ENCODE data around the gene CKAP5.

The CKAP5 gene

DNA sequence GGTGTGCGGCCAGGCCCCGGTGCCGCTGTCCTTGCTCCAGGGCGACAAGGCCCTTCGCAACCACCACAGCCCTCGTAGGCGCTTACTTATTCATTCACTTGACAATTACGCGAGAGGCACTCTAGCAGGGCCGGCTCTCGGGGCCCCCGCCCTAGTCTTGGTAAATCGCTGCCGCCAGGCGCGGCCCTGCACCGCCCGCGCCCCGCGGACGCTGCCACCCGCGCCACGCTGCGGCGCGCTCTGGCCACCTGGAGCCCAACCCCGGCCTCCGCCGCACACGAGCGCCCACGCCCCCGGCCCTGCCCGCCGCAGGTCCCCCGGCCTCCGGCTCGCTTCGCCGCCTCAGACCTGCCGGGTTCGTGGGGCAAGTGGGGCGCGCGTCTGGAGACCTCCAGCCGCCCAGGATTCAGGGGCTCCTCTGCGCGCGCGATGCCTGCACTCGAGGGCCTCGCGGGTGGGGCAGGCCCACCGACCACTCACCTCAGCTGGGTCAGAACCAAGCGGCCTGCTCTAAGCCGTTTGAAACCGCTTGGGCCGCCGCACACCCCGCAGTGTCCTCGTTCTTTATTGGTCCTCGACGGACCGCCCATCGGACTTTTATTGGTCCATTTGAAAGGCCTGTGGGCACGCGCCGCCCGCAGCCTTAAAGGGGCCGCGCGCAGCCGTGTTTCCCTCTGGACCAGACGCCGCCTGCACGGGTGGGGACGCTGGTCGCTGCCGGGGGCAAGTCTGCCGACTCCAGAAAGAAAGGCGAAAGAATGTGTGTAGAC lies at the start of gene CKAP5:
Gene CKAP5, minus strand, starts transcription at position 541 of the 770 bp plus-strand sequence. CDS start 25,049 bp downstream, outside the sequence.
- peak; percentile 85 for DNase-seq

GRCh38 chr11:46895821-46896220 lies 49.7 kb upstream of the CKAP5 start:
- DNase-seq = no peak

DNA sequence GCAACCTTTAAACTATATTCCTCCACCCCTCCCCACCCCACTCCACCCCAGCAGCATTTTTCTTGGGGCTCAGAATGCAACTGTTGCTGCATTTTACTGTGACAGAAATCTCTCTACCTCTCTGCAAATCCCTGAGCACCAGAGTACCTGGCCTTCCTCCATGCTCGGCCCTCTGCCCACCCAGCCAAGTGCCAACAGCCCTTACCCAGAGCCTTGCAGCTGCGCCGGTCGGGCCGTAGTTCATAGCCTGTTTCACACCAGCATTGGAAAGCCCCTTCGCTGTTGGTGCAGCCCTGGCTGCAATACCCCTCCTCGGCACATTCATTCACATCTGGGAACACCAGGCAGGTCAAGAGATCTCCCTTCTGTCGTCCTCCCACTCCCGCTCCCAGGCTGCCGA lies 48.9 kb upstream of the CKAP5 start:
- DNase-seq = no peak

DNA sequence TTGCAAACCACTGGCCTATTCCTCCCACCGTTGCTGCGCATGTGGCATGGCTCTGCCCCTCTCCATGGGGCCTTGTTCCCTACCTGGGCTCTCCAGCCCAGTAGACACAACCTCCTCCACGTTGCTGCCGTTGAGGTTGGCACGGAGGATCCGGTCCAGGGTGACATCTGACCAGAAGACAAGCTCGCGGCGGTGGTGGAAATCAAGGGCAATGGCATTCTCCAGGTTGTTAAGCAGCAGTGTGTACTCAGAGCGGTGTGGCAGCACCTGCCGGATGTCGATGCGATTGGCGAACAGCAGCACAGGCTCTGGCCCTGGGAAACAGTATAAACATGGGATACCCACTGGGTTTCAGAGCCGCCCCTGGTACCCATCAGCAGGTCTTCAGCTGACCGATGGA lies 48.4 kb upstream of the CKAP5 start:
- DNase-seq = no peak

DNA sequence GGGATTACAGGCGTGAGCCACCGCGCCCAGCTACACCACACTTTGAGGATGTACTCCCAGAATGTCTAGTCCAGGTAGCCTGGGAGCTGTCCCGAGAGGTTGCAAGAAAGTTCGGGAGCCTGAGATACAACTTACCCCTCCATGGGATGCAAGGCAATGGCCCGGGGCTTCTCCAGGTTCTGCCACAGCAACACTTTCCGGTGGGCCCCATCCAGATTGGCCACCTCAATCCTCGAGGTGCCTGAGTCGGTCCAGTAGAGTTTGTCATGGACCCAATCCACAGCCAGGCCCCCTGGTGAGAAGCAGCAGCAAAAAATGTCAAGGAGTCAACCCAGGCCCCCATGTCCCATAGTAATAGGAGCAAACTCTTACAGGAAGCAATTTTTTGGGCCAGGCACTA lies 46.8 kb upstream of the CKAP5 start:
- DNase-seq = no peak

- DNase-seq = no peak
These were observed 46.0 kb upstream of the CKAP5 start for GRCh38 chr11:46892109-46892508.

DNA sequence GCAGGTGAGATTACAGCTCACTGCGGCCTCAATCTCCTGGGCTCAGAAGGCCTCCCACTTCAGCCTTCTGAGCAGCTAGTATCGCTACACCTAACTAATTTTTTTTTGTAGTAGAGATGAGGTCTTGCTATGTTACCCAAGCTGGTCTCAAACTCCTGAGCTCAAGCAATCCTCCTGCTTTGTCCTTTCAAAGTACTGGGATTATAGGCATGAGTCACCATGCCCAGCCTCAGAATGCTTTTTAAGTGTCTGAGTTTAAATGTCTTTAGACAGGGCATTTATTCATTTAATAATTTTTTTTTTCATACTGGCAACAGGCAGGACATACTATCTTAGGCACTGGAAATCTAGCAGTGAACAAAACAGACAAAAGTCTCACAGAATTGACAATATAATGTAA lies 44.6 kb upstream of the CKAP5 start:
- no peak for DNase-seq

DNA sequence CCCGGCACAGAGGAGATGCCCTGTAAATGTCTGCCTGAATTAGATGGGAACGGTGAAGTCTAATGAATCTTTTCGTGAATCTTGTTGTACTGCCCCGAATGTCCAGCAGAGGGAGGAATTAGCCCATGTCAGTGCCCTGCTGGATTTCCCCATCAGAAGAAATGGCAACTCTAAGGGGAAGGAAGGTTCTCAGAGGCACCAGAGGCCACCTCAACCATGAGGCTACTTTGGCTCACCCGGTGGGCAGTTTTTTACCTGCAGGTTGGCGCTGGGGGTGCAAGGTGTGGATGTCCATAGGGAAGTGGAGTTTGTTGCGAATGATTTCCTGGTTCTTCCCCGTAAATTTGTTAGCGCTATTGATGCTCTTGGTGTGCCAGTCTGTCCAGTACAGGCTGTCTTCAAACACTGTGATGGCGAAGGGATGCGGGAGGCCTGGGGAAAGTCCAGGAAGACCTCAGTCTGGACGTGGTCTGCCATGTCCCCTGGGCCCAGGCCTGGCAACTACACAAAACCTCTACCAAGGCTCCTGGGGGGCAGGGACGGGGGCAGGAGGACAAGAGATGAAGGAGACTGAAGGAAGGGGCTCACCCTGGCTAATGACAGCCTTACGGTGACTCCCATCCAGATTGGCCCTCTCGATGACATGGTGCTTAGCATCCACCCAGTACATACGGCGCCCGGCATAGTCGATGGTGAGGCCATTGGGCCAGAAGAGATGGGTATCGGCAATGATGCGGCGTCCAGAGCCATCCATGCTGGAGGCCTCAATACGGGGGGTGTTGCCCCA lies 43.8 kb upstream of the CKAP5 start:
- DNase-seq = peak; percentile 70

GRCh38 chr11:46889251-46889650 lies 43.2 kb upstream of the CKAP5 start:
- DNase-seq = no peak

GRCh38 chr11:46888636-46889035 lies 42.6 kb upstream of the CKAP5 start:
- DNase-seq = no peak

- no peak for DNase-seq
These were observed 40.1 kb upstream of the CKAP5 start for GRCh38 chr11:46886211-46886610.

DNA sequence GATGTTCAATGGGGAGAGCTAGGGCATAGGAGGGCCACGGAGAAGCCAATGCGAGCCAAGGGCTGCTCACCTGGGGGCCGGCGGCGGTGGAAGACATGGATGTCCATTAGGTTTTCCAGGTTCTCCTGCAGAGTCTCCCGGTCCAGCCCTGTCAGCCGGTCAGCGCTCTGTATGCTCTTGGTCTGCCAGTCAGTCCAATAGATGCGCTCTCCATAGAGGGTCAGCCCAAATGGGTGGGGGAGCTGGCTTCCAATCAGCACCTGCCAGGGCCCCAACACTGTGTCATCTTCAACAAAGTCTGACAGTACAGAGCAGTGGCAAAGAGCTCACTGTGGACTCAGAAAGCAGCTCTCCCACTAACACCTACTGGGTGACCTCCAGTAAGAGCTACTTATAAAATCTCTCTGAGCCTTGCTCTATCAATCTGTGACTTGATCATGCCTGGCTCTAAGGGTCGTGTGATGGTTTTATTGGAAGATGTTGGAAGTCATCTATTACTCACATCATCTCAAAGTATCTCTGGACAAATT lies 33.0 kb upstream of the CKAP5 start:
- no peak for DNase-seq

DNA sequence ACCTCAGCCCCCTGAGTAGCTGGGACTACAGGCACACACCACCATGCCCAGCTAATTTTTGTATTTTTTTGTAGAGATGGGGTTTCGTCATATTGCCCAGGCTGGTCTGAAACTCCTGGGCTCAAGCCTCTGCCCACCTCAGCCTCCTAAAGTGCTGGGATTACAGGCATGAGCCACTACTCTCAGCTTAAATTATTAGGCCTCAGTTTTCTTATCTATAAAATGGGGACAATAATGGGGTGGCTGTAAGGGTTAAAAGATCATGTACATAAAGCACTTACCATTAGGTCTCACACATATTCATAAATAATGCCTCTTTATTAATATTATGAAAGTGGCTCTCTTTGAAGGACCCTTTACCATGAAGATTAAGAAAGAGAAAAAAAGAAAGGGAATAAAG lies 31.5 kb upstream of the CKAP5 start:
- DNase-seq = no peak

DNA sequence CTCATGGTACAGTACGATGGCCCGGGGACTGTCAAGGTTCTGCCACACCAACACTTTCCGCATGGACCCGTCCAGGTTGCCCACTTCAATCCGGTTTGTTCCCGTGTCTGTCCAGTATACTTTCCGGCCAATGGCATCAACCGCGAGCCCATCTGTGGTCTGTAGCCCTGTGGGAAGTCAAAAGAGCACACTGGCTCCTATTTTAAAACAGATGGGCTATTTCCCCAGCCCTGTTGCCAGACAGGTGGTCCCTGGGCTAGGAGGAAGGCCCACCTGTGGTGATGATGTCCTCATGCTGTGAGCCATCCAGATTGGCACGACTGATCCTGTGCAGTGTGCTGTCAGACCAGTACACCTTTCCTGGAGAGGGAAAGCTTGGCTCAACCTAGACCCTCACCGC lies 30.4 kb upstream of the CKAP5 start:
- no peak for DNase-seq

DNA sequence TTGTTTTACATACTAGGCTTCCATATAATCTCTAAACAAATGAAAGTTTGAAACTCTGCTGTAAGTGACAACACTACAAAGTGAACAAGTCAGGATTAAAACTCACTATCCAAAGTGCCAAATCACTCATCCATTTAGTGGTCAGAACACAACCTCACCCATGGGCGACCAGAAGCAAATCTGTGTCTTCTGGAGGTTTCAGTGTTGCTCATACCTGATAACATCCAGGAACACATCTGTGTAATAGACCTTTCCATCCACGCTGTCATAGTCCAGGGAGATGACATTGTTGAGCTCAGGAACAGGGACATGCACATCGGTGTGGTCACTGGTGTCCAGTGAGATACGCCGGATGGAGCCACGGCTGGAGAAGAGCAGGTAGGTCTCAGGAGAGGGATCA lies 28.5 kb upstream of the CKAP5 start:
- no peak for DNase-seq

DNA sequence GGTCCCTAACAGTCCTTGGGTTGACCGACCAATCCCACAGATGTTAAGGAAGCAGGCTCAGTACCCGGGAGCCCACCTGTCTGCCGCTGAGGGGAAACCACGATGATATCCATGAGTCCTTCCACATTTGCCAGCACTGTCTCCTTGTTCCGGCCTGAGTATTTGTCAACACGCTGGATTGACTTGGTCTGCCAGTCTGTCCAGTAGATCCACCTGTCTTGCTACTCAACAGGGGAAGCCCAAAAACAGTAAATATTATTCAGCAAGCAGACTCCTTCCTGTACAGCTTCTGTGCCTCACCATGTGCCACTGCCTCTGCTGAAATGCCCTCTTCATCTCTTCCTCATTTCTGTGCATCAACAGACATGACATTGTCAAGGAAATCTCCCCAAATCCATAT lies 22.8 kb upstream of the CKAP5 start:
- no peak for DNase-seq

GRCh38 chr11:46865340-46865739 lies 19.3 kb upstream of the CKAP5 start:
- DNase-seq = no peak

DNA sequence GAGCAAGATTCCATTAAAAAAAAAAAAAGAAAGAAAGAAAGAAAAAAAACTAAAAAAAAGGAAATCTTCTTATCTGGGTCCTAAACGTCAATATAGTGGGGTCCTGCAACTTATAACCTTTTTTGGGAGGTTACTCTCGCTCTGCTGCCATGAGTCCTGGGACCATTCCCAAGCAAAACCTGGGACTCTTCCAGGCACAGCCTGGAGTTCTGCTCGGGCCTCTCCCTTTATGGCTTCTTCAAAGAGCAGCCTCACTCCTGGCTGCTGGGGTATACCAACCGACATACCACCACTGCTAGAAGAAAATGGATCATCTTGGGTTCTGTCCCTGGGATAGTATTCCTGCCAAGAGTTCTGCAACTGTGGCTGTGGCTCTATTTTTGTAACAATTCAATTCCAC lies 14.1 kb upstream of the CKAP5 start:
- DNase-seq = no peak

- no peak for DNase-seq
These were observed 13.0 kb upstream of the CKAP5 start for GRCh38 chr11:46858920-46859546.

DNA sequence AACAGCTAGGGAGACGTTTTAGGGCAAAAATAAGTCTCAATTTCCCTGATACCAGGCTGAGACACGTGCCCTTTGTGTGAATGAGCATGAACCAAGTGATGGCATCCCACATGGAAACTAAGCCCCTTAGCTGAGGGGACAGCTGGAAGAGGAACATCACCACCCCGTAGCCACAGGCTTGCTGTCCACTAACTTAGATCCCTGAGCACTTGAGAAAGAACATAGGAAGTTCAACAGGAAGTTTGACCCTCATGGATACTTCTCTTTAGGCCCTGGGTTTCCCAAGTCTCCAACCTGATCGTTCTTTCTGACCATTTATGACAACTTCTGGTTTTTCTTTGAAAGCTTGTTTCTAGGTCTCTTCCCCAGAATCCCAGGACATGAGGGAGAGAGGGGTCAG lies 11.6 kb upstream of the CKAP5 start:
- DNase-seq = no peak

GRCh38 chr11:46856605-46857343 lies 10.7 kb upstream of the CKAP5 start:
- DNase-seq = no peak

DNA sequence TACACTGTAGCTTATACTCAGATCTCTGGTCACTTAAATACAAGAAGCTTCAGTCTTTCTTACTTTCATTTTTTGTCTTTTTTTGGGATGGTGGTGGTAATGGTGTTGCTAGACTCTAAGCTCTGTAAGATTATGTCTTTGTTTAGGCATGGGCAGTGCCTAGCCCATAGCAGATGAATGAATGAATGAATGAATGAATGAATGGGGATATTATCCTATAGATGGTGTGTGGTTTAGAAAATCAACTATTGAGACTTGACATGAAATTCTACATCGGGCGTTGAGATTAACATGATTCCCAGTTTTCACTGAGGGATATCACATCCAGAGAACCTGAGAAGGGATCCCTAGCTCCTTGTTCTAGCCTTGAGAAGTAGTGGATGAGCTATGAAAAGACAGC lies 9.8 kb upstream of the CKAP5 start:
- DNase-seq = no peak

GRCh38 chr11:46855167-46855566 lies 9.1 kb upstream of the CKAP5 start:
- DNase-seq = no peak
